CD4-positive, alpha-beta T cell (primary cell): ENCODE measurements around the gene SIGLEC6. TPM values are rescaled to one million over a fixed set of nuclear protein-coding genes. Genes with fewer than 3 reads are reported as not detected.

Experiments
- ATAC-seq: fragments of 200-7000 bp; cut with Tn5 transposase; one replicate; pipeline ENCODE4 v1.10.0; 2022; ENCODE audit warnings: mild to moderate bottlenecking; ENCODE audit not compliant: poor library complexity
- CTCF ChIA-PET: fragments of 350-600 bp; sonication (Branson Sonifier 250); formaldehyde crosslinking; loops from one replicate; lab custom pipeline; 2021; ENCODE audit warnings: antibody characterized with exemption, inconsistent platforms; lab: Charles Lee
- POLR2A ChIA-PET: fragments of 350-600 bp; sonication (Branson Sonifier 250); formaldehyde crosslinking; loops from one replicate; lab custom pipeline; 2021; ENCODE audit warnings: antibody characterized with exemption, inconsistent platforms; lab: Charles Lee
- DNase-seq, 14 experiments: peaks; one replicate each; pipeline ENCODE4 v3.0.0-alpha.2; 2013 to 2020; ENCODE audit warnings: mixed read lengths in 2 of 14
- H3K27ac ChIP-seq, 2 donors: one replicate each; pipeline versions ENCODE4 v1.5.1 to v1.7.0; 2013; ENCODE audit warnings: low read length in 2 of 2, low read depth in 1 of 2, mild to moderate bottlenecking in 1 of 2
- H3K27me3 ChIP-seq, 2 experiments: 1 replicate in 1 of 2; 2 replicates in 1 of 2; pipeline versions ENCODE4 v1.6.1 to v1.7.0; 2013; ENCODE audit warnings: low read length in 2 of 2, control low read depth in 1 of 2, mild to moderate bottlenecking in 1 of 2, moderate library complexity in 1 of 2; ENCODE audit not compliant: insufficient read depth in 2 of 2, control insufficient read depth in 1 of 2
- H3K36me3 ChIP-seq: one replicate; pipeline ENCODE4 v1.6.1; 2013; ENCODE audit warnings: low read length, control low read depth; ENCODE audit not compliant: insufficient read depth
- H3K4me1 ChIP-seq: one replicate; pipeline ENCODE4 v1.6.1; 2013; ENCODE audit warnings: low read length, control low read depth; ENCODE audit not compliant: insufficient read depth
- H3K4me3 ChIP-seq: one replicate; pipeline ENCODE4 v1.5.1; 2013; ENCODE audit warnings: mild to moderate bottlenecking, low read length, moderate library complexity
- H3K9me3 ChIP-seq, 2 experiments: 1 replicate in 1 of 2; 2 replicates in 1 of 2; pipeline versions ENCODE4 v1.6.1 to v1.7.0; 2013; ENCODE audit warnings: low read length in 2 of 2, mild to moderate bottlenecking in 2 of 2, control low read depth in 1 of 2, moderate library complexity in 1 of 2; ENCODE audit not compliant: control insufficient read depth in 1 of 2, insufficient read depth in 1 of 2
- H3K27ac Mint-ChIP-seq: one replicate; pipeline ENCODE4 v1.8.0; 2020; ENCODE audit warnings: mixed read lengths
- H3K27me3 Mint-ChIP-seq: one replicate; pipeline ENCODE4 v1.8.0; 2021; ENCODE audit warnings: mixed read lengths
- H3K36me3 Mint-ChIP-seq: one replicate; pipeline ENCODE4 v1.8.0; 2021; ENCODE audit warnings: low read depth, mixed read lengths
- H3K4me1 Mint-ChIP-seq: one replicate; pipeline ENCODE4 v1.8.0; 2021; ENCODE audit warnings: low read depth, mixed read lengths
- H3K4me3 Mint-ChIP-seq: one replicate; pipeline ENCODE4 v1.8.0; 2020; ENCODE audit warnings: mild to moderate bottlenecking, mixed read lengths
- H3K9me3 Mint-ChIP-seq: one replicate; pipeline ENCODE4 v1.8.0; 2020; ENCODE audit warnings: mixed read lengths
- intact Hi-C, 2 experiments: fragments of 100-400 bp; cut with DNase I in 1 of 2; cut with micrococcal nuclease in 1 of 2; formaldehyde crosslinking; loops; one replicate each; pipeline versions ENCODE4 v1.15.1 to v1.9.0; 2023 to 2025; cut with DNase I, micrococcal nuclease
- total RNA-seq, 174 experiments: library from RNA in 2 of 174; stranded (reverse) in 2 of 174; gene quantifications; one replicate each; pipeline ENCODE4 v1.2.3 and lab custom pipeline; 2021 to 2026
- TF ChIP-seq, protein P1 (sequence below): fragments of 200-600 bp; IDR thresholded peaks from one replicate; pipeline ENCODE4 v1.8.0; 2022; ENCODE audit warnings: antibody characterized with exemption, mild to moderate bottlenecking

Gene SIGLEC6
- total RNA-seq, 2 experiments from 2014 or later = 0.14 to 0.36 TPM

GRCh38 chr19:51570962-51571575, 39.6 kb upstream of the SIGLEC6 start, which contains the start of gene ZNF175:
TSS of gene ZNF175 (plus strand) at chr19:51571283. CDS start at chr19:51573330, 2,047 bp downstream.
- Mint-ChIP-seq H3K36me3 (peaks cover 33% of the 10 kb centered on the region), H3K27ac (peak within 1 kb of the TSS; percentile 72), H3K27me3 (peaks cover 7% of the 10 kb centered on the region), H3K4me1 (peaks cover 28% of the 10 kb centered on the region), H3K9me3 (no peaks in the 10 kb centered on the region), H3K4me3 (peak within 1 kb of the TSS; percentile 94)
- Histone ChIP-seq H3K4me3 (peak within 1 kb of the TSS; percentile 76), H3K9me3 (no peaks in the 10 kb centered on the region), H3K27me3 (peaks cover 0 to 2% of the 10 kb centered on the region in 2 experiments), H3K4me1 (peaks cover 16% of the 10 kb centered on the region), H3K27ac (no peak within 1 kb of the TSS), H3K36me3 (peaks cover 15% of the 10 kb centered on the region)
- TF ChIP-seq, protein P1, sequence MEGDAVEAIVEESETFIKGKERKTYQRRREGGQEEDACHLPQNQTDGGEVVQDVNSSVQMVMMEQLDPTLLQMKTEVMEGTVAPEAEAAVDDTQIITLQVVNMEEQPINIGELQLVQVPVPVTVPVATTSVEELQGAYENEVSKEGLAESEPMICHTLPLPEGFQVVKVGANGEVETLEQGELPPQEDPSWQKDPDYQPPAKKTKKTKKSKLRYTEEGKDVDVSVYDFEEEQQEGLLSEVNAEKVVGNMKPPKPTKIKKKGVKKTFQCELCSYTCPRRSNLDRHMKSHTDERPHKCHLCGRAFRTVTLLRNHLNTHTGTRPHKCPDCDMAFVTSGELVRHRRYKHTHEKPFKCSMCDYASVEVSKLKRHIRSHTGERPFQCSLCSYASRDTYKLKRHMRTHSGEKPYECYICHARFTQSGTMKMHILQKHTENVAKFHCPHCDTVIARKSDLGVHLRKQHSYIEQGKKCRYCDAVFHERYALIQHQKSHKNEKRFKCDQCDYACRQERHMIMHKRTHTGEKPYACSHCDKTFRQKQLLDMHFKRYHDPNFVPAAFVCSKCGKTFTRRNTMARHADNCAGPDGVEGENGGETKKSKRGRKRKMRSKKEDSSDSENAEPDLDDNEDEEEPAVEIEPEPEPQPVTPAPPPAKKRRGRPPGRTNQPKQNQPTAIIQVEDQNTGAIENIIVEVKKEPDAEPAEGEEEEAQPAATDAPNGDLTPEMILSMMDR = no peak
- POLR2A ChIA-PET = interaction anchor here (1.0 kb wide), 1 partner anchor 133 kb away, joined by 3 read pairs; no protein-coding TSS in a partner anchor
- CTCF ChIA-PET = no interaction called here
- DNase-seq (peak; percentile 77 to 94 (median 83)), ATAC-seq (peak; percentile 98)
- intact Hi-C loops = loop anchor here (1.0 to 5.0 kb wide), 3 partner anchors 23 to 131 kb away; no protein-coding TSS in a partner anchor

DNA sequence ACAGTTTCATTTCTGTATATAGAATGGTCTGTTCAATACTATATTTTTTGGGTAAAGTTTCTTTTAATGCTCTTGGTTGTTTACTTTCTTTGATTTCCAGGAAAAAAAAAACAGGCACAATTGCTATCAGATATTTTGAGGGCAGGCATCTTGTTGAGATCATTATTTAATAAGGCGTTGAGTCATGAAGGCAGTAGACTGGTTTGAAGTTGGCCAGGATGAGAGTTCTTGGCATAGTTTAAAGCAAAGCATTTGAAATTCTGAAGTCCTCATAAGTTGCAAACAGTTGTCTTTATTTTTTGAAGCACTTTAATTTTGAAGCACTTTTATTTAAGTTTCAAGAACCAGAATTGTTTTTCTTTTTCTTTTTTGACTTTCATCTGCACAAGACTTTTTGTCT, 37.0 kb upstream of the SIGLEC6 start:
- H3K4me3 Mint-ChIP-seq = no peak overlapping the region
- DNase-seq (no peak), ATAC-seq (no peak)
- H3K4me1 Mint-ChIP-seq = peaks cover 22% of the 10 kb centered on the region
- H3K9me3 Mint-ChIP-seq = no peaks in the 10 kb centered on the region
- peaks cover 7% of the 10 kb centered on the region for H3K36me3 ChIP-seq
- no peak overlapping the region for H3K27ac Mint-ChIP-seq
- intact Hi-C loops = no loop called here
- TF ChIP-seq, protein P1 = no peak
- no peak overlapping the region for H3K4me3 ChIP-seq
- peaks cover 16 to 28% of the 10 kb centered on the region in 2 experiments for H3K27me3 ChIP-seq
- peaks cover 15% of the 10 kb centered on the region for H3K36me3 Mint-ChIP-seq
- H3K27me3 Mint-ChIP-seq = peaks cover 33% of the 10 kb centered on the region
- H3K27ac ChIP-seq = no peak overlapping the region
- H3K9me3 ChIP-seq = no peaks in the 10 kb centered on the region
- ChIA-PET CTCF (no interaction called here), POLR2A (no interaction called here)
- H3K4me1 ChIP-seq = peaks cover 16% of the 10 kb centered on the region

DNA sequence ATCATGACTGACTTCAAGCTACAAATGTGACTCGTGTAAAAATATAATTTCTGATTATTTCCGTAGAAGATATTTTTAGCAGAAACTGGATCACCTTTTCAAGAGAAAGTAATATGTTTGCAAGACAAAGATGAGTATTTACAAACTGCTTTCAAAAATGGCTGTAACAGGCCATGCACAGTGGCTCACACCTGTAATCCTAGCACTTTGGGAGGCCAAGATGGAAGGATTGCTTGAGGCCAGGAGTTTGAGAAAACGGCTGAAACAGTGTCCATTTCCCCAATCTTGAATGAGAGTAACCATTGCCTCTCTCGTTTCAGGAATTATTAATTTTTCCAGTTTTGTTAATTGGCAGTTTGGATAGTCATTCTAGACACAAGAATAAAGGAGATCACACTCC, 36.1 kb upstream of the SIGLEC6 start:
- H3K4me3 Mint-ChIP-seq = no peak overlapping the region
- H3K36me3 Mint-ChIP-seq = peaks cover 9% of the 10 kb centered on the region
- peaks cover 22% of the 10 kb centered on the region for H3K4me1 Mint-ChIP-seq
- H3K36me3 ChIP-seq = no peaks in the 10 kb centered on the region
- no peak for ATAC-seq
- H3K27ac ChIP-seq = no peak overlapping the region
- ChIA-PET POLR2A (no interaction called here), CTCF (no interaction called here)
- intact Hi-C loops = no loop called here
- peaks cover 17 to 28% of the 10 kb centered on the region in 2 experiments for H3K27me3 ChIP-seq
- H3K9me3 ChIP-seq = no peaks in the 10 kb centered on the region
- TF ChIP-seq, protein P1 = no peak
- H3K4me1 ChIP-seq = peaks cover 14% of the 10 kb centered on the region
- no peaks in the 10 kb centered on the region for H3K9me3 Mint-ChIP-seq
- no peak overlapping the region for H3K4me3 ChIP-seq
- H3K27me3 Mint-ChIP-seq = peaks cover 36% of the 10 kb centered on the region
- H3K27ac Mint-ChIP-seq = no peak overlapping the region
- no peak for DNase-seq
